Neural progenitor cell (in vitro differentiated cells): ENCODE results near the gene SRSF1. TPM values are rescaled to one million over a fixed set of nuclear protein-coding genes. Genes with fewer than 3 reads are reported as not detected.

Source experiments
- DNase-seq: peaks from one replicate; pipeline ENCODE4 v3.0.0-alpha.2; 2016; ENCODE audit warnings: low spot score
- H2AFZ ChIP-seq: fragments of 200-600 bp; sonication (generic); replicated peaks from 2 replicates; pipeline ENCODE4 v1.6.1; 2016; ENCODE audit warnings: antibody characterized with exemption
- H3F3A ChIP-seq: fragments of 200-600 bp; sonication (generic); 2 replicates; pipeline ENCODE4 v1.6.1; 2016; ENCODE audit warnings: antibody characterized with exemption, low read depth
- H3K27ac ChIP-seq: fragments of 200-600 bp; sonication (generic); 2 replicates; pipeline ENCODE4 v1.5.1; 2016; ENCODE audit warnings: mild to moderate bottlenecking
- H3K27me3 ChIP-seq: fragments of 200-600 bp; sonication (generic); 2 replicates; pipeline ENCODE4 v1.6.1; 2016; ENCODE audit warnings: mild to moderate bottlenecking, moderate library complexity
- H3K36me3 ChIP-seq: fragments of 200-600 bp; sonication (generic); 2 replicates; pipeline ENCODE4 v1.5.1; 2016
- H3K4me1 ChIP-seq: fragments of 200-600 bp; sonication (generic); 2 replicates; pipeline ENCODE4 v1.6.1; 2016; ENCODE audit warnings: mixed run types
- H3K4me2 ChIP-seq: fragments of 200-600 bp; sonication (generic); 2 replicates; pipeline ENCODE4 v1.6.1; 2016
- H3K4me3 ChIP-seq: fragments of 200-600 bp; sonication (generic); 2 replicates; pipeline ENCODE4 v1.5.1; 2016
- H3K79me2 ChIP-seq: fragments of 200-600 bp; sonication (generic); 2 replicates; pipeline ENCODE4 v1.6.1; 2016; ENCODE audit warnings: low read depth
- H3K9ac ChIP-seq: fragments of 200-600 bp; sonication (generic); 2 replicates; pipeline ENCODE4 v1.6.1; 2016
- H3K9me3 ChIP-seq: fragments of 200-600 bp; sonication (generic); 2 replicates; pipeline ENCODE4 v1.5.1; 2016; ENCODE audit warnings: low read depth
- H4K20me1 ChIP-seq: fragments of 200-600 bp; sonication (generic); 2 replicates; pipeline ENCODE4 v1.6.1; 2016; ENCODE audit warnings: low read depth
- H3K27ac Mint-ChIP-seq: 3 replicates; pipeline ENCODE4 v1.8.0; 2021; ENCODE audit warnings: mixed read lengths
- H3K27me3 Mint-ChIP-seq: 2 replicates; pipeline ENCODE4 v1.8.0; 2022; ENCODE audit warnings: low read depth, mild to moderate bottlenecking, inconsistent platforms, moderate library complexity, mixed read lengths; ENCODE audit not compliant: insufficient read depth
- H3K36me3 Mint-ChIP-seq: 3 replicates; pipeline ENCODE4 v1.8.0; 2021; ENCODE audit warnings: mixed read lengths
- H3K4me1 Mint-ChIP-seq: 3 replicates; pipeline ENCODE4 v1.8.0; 2021; ENCODE audit warnings: mixed read lengths
- H3K4me3 Mint-ChIP-seq: 3 replicates; pipeline ENCODE4 v1.8.0; 2021; ENCODE audit warnings: mild to moderate bottlenecking, moderate library complexity, mixed read lengths
- H3K9me3 Mint-ChIP-seq: 3 replicates; pipeline ENCODE4 v1.8.0; 2020; ENCODE audit warnings: mixed read lengths
- EZH2 ChIP-seq: fragments of 200-600 bp; sonication (generic); IDR thresholded peaks from 2 replicates; pipeline ENCODE4 v1.6.1; 2017; ENCODE audit warnings: antibody characterized with exemption, mild to moderate bottlenecking, moderate library complexity
- EZH2phosphoT487 ChIP-seq: fragments of 200-600 bp; sonication (generic); IDR thresholded peaks from 2 replicates; pipeline ENCODE4 v1.6.1; 2017; ENCODE audit warnings: antibody characterized with exemption
- total RNA-seq: library from RNA; depleted of rRNA; stranded (reverse); fragments of >200 nt; gene quantifications from 2 replicates; pipeline ENCODE4 v1.2.3, GENCODE V29; 2015; ENCODE audit warnings: low replicate concordance
- TF ChIP-seq, protein P1 (sequence below): fragments of 200-600 bp; sonication (generic); IDR thresholded peaks from 2 replicates; pipeline ENCODE4 v1.5.1; 2017; ENCODE audit warnings: antibody characterized with exemption, mild to moderate bottlenecking

The SRSF1 gene
- total RNA-seq, 1 donor from 2014 or later, result 556 TPM

DNA sequence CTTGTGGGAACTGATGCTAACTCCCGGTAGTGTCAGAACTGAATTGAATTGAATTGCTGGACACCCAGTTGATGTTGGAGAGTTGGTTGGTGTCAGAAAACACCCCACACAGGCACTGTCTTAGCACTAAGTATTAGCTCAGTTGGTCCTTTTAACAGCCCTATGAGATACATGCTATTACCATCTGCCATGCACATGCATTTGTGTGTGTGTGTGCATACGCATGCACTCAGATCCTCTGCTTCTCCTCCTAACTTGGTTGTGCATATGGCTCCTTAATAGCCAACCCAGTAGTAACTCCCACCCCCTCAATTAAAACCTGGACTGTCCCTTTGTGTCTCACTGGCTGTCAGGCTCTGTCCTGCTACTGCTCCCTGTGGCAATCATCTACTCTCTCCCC lies 43.9 kb upstream of the SRSF1 start:
- no peaks in the 10 kb centered on the region for H4K20me1 ChIP-seq
- no peak overlapping the region for H3K27ac Mint-ChIP-seq
- H3K4me2 ChIP-seq, result no peak overlapping the region
- H2AFZ ChIP-seq, result no peak overlapping the region
- no peak overlapping the region for H3K4me3 Mint-ChIP-seq
- no peaks in the 10 kb centered on the region for H3K27me3 ChIP-seq
- peaks cover 10% of the 10 kb centered on the region for H3K4me1 Mint-ChIP-seq
- H3K9me3 ChIP-seq, result no peaks in the 10 kb centered on the region
- H3K79me2 ChIP-seq, result no peaks in the 10 kb centered on the region
- no peak for DNase-seq
- peaks cover 6% of the 10 kb centered on the region for H3F3A ChIP-seq
- no peak overlapping the region for H3K27ac ChIP-seq
- H3K36me3 Mint-ChIP-seq, result no peaks in the 10 kb centered on the region
- no peak for TF ChIP-seq EZH2phosphoT487
- TF ChIP-seq EZH2, result no peak
- TF ChIP-seq, protein P1, sequence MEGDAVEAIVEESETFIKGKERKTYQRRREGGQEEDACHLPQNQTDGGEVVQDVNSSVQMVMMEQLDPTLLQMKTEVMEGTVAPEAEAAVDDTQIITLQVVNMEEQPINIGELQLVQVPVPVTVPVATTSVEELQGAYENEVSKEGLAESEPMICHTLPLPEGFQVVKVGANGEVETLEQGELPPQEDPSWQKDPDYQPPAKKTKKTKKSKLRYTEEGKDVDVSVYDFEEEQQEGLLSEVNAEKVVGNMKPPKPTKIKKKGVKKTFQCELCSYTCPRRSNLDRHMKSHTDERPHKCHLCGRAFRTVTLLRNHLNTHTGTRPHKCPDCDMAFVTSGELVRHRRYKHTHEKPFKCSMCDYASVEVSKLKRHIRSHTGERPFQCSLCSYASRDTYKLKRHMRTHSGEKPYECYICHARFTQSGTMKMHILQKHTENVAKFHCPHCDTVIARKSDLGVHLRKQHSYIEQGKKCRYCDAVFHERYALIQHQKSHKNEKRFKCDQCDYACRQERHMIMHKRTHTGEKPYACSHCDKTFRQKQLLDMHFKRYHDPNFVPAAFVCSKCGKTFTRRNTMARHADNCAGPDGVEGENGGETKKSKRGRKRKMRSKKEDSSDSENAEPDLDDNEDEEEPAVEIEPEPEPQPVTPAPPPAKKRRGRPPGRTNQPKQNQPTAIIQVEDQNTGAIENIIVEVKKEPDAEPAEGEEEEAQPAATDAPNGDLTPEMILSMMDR, result no peak
- H3K9ac ChIP-seq, result no peak overlapping the region
- peaks cover 4% of the 10 kb centered on the region for H3K27me3 Mint-ChIP-seq
- H3K4me3 ChIP-seq, result no peak overlapping the region
- peaks cover 6% of the 10 kb centered on the region for H3K4me1 ChIP-seq
- no peaks in the 10 kb centered on the region for H3K36me3 ChIP-seq
- H3K9me3 Mint-ChIP-seq, result no peaks in the 10 kb centered on the region

- Mint-ChIP-seq H3K4me3 (no peak overlapping the region), H3K9me3 (no peaks in the 10 kb centered on the region)
Measured at GRCh38 chr17:58049533-58049932, 42.5 kb upstream of the SRSF1 start.

GRCh38 chr17:58047376-58048150 lies 40.5 kb upstream of the SRSF1 start:
- H3K4me2 ChIP-seq, result no peak overlapping the region
- peak overlapping the region; percentile 82 for H2AFZ ChIP-seq
- H3K9me3 Mint-ChIP-seq, result peaks cover 3% of the 10 kb centered on the region
- H3K27ac Mint-ChIP-seq, result no peak overlapping the region
- H3K4me1 Mint-ChIP-seq, result peaks cover 10% of the 10 kb centered on the region
- H3K27ac ChIP-seq, result no peak overlapping the region
- H3K27me3 Mint-ChIP-seq, result peaks cover 4% of the 10 kb centered on the region
- no peak for DNase-seq
- H3K36me3 Mint-ChIP-seq, result no peaks in the 10 kb centered on the region
- no peaks in the 10 kb centered on the region for H3K9me3 ChIP-seq
- H3K9ac ChIP-seq, result no peak overlapping the region
- peaks cover 6% of the 10 kb centered on the region for H3F3A ChIP-seq
- H3K36me3 ChIP-seq, result no peaks in the 10 kb centered on the region
- H3K4me3 ChIP-seq, result no peak overlapping the region
- no peaks in the 10 kb centered on the region for H3K79me2 ChIP-seq
- H3K4me1 ChIP-seq, result peaks cover 6% of the 10 kb centered on the region
- TF ChIP-seq, protein P1, result no peak
- TF ChIP-seq EZH2phosphoT487 (no peak), EZH2 (no peak)
- H3K27me3 ChIP-seq, result no peaks in the 10 kb centered on the region
- H3K4me3 Mint-ChIP-seq, result no peak overlapping the region
- H4K20me1 ChIP-seq, result no peaks in the 10 kb centered on the region

More at GRCh38 chr17:58049533-58049932, 42.5 kb upstream of the SRSF1 start:
- H3K4me1 ChIP-seq, result peaks cover 6% of the 10 kb centered on the region
- no peak for DNase-seq
- no peak for TF ChIP-seq EZH2
- no peak for TF ChIP-seq EZH2phosphoT487
- TF ChIP-seq, protein P1, result no peak
- H3K27ac ChIP-seq, result no peak overlapping the region
- H3K9me3 ChIP-seq, result no peaks in the 10 kb centered on the region
- Mint-ChIP-seq H3K27me3 (peaks cover 4% of the 10 kb centered on the region), H3K36me3 (no peaks in the 10 kb centered on the region), H3K27ac (no peak overlapping the region), H3K4me1 (peaks cover 10% of the 10 kb centered on the region)
- no peaks in the 10 kb centered on the region for H3K27me3 ChIP-seq
- H4K20me1 ChIP-seq, result no peaks in the 10 kb centered on the region
- H3K4me2 ChIP-seq, result no peak overlapping the region
- peaks cover 6% of the 10 kb centered on the region for H3F3A ChIP-seq
- H3K4me3 ChIP-seq, result no peak overlapping the region
- no peak overlapping the region for H2AFZ ChIP-seq
- H3K79me2 ChIP-seq, result no peaks in the 10 kb centered on the region
- no peak overlapping the region for H3K9ac ChIP-seq
- no peaks in the 10 kb centered on the region for H3K36me3 ChIP-seq
